ENCODE measurements around the gene NAA40. TPM values are rescaled to one million over a fixed set of nuclear protein-coding genes. Genes with fewer than 3 reads are reported as not detected.
A peak's percentile ranks its signal among the peaks of the same experiment; 100 is the strongest.

NAA40 gene
- total and polyA plus RNA-seq, 2 of the 13 experiments (the other 11 are each of a cell fraction or from before 2014, with no cell fraction given): 11.1 to 17.9 TPM

- TF ChIP-seq CREB3 (CRISPR knock-in tag; IDR thresholded peaks at IDR 0.05) (peak; percentile 65; the same call in 1 of the 2 replicates), KLF12 (CRISPR knock-in tag; IDR thresholded peaks at IDR 0.05; ENCODE audit: borderline replicate concordance) (peak; percentile 96), HOXA9 (CRISPR knock-in tag; IDR thresholded peaks at IDR 0.05; ENCODE audit: borderline replicate concordance) (no peak), PAF1 (CRISPR knock-in tag; IDR thresholded peaks at IDR 0.05) (no peak), ZNF296 (CRISPR knock-in tag; conservative IDR thresholded peaks at IDR 0.05) (no peak), GATAD1 (CRISPR knock-in tag; IDR thresholded peaks at IDR 0.05) (peak; percentile 92), SOX5 (CRISPR knock-in tag; IDR thresholded peaks at IDR 0.05; ENCODE audit: borderline replicate concordance) (no peak), ZSCAN30 (CRISPR knock-in tag; IDR thresholded peaks at IDR 0.05) (peak; percentile 86; the same call in 1 of the 2 replicates), JARID2 (CRISPR knock-in tag; IDR thresholded peaks at IDR 0.05; ENCODE audit: insufficient replicate concordance) (no peak), MTF1 (CRISPR knock-in tag; IDR thresholded peaks at IDR 0.05) (0 out of 2 replicates have a peak, but pooled peaks have one; percentile 55), ZNF17 (CRISPR knock-in tag; IDR thresholded peaks at IDR 0.05) (0 out of 2 replicates have a peak, but pooled peaks have one; percentile 45), ZBTB39 (CRISPR knock-in tag; IDR thresholded peaks at IDR 0.05) (no peak), ZNF326 (CRISPR knock-in tag; IDR thresholded peaks at IDR 0.05; ENCODE audit: borderline replicate concordance) (no peak), ZNF607 (CRISPR knock-in tag; IDR thresholded peaks at IDR 0.05; ENCODE audit: borderline replicate concordance) (peak; percentile 93; the same call in 1 of the 2 replicates), PRMT3 (CRISPR knock-in tag; IDR thresholded peaks at IDR 0.05; ENCODE audit: borderline replicate concordance, low read depth) (no peak), ZNF382 (CRISPR knock-in tag; IDR thresholded peaks at IDR 0.05; ENCODE audit: borderline replicate concordance) (no peak), GMEB2 (CRISPR knock-in tag; IDR thresholded peaks at IDR 0.05; ENCODE audit: low read depth) (no peak), ARID4A (CRISPR knock-in tag; IDR thresholded peaks at IDR 0.05; ENCODE audit: borderline replicate concordance) (peak; percentile 91), FOXC1 (CRISPR knock-in tag; IDR thresholded peaks at IDR 0.05; ENCODE audit: borderline replicate concordance) (peak; percentile 54; the same call in 1 of the 2 replicates), CBFB (CRISPR knock-in tag; IDR thresholded peaks at IDR 0.05) (peak; percentile 64; the same call in 1 of the 2 replicates)
These were observed 47.5 kb downstream of the NAA40 start, which contains the start of gene OTUB1 (continued) for GRCh38 chr11:63986156-63986931.
